ENCODE data around the gene ADGRB3.
A peak's percentile ranks its signal among the peaks of the same experiment; 100 is the strongest.

Gene ADGRB3

DNA sequence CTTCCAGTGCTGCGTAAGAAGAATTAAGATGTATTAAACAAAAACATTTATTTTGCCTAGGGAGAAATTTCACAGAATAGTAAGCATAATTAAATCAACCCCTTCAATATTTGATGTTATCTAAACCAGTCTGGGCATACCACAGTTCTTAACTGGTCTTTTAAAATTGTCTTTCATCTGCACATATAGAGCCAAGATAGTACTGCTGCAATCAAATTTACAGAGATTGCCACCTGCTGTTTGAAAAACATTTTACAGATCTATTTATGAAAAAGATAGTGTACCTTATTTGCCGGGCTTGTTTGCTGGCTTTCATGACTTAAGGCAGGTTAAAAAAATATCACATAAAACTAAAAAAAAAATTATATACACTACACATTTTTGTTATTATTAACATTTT, 323.2 kb downstream of the ADGRB3 start:
- Histone ChIP-seq H3K4me2 (ENCODE audit: low read length) (no peak overlapping the region), H3K79me2 (no peaks in the 10 kb centered on the region), H3K27ac (no peak overlapping the region), H3K9ac (no peak overlapping the region), H3K9me3 (ENCODE audit: control insufficient read depth, low read length) (no peaks in the 10 kb centered on the region), H3K36me3 (ENCODE audit: control insufficient read depth, insufficient read depth, low read length) (no peaks in the 10 kb centered on the region), H3K4me3 (ENCODE audit: low read depth, low read length) (no peak overlapping the region), H3K27me3 (ENCODE audit: control insufficient read depth, insufficient read depth, low read length) (no peaks in the 10 kb centered on the region), H2AFZ (no peak overlapping the region), H3K4me1 (no peaks in the 10 kb centered on the region)
- TF ChIP-seq, protein P1, sequence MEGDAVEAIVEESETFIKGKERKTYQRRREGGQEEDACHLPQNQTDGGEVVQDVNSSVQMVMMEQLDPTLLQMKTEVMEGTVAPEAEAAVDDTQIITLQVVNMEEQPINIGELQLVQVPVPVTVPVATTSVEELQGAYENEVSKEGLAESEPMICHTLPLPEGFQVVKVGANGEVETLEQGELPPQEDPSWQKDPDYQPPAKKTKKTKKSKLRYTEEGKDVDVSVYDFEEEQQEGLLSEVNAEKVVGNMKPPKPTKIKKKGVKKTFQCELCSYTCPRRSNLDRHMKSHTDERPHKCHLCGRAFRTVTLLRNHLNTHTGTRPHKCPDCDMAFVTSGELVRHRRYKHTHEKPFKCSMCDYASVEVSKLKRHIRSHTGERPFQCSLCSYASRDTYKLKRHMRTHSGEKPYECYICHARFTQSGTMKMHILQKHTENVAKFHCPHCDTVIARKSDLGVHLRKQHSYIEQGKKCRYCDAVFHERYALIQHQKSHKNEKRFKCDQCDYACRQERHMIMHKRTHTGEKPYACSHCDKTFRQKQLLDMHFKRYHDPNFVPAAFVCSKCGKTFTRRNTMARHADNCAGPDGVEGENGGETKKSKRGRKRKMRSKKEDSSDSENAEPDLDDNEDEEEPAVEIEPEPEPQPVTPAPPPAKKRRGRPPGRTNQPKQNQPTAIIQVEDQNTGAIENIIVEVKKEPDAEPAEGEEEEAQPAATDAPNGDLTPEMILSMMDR (IDR thresholded peaks at IDR 0.05), result no peak

DNA sequence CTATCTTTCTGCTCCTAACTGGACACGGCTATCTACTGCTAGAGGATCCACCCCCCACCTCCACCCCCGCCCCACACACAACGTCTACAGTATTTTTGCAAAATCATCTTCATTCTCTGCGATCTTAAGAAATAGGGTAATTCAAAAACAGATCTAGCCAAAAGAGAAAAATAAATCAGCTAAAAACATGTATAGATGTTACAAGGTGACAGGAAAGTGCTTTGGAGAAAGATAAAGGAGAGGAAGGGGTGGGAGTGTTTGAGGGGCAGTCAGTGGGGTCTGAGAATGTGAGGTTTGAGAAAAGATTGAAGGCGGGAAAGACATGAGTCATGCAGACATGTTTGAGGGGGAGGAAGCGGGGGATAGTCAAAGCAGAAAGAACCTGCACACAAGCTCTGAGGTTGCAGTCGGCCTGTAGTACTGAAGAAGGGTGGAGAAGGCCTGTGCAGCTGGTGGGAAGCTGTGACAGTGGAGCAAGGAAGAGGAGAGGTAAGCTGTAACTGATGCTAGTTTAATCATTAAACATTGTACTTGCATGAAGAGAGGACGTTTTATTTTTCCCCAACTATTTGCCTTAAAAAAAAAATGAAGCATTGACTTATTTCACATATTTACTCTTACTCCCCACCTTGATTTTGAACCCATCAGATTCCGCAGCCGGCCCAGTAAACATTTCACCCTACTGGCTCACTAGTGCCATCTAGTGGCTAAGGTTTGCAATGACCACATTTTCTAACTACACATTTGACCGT, 332.6 kb downstream of the ADGRB3 start:
- no peak overlapping the region for H2AFZ ChIP-seq
- no peaks in the 10 kb centered on the region for H3K36me3 ChIP-seq (ENCODE audit: control insufficient read depth, insufficient read depth, low read length)
- H3K4me2 ChIP-seq (ENCODE audit: low read length), result no peak overlapping the region
- no peak overlapping the region for H3K4me3 ChIP-seq (ENCODE audit: low read depth, low read length)
- TF ChIP-seq, protein P1 (IDR thresholded peaks at IDR 0.05), result peak; percentile 59
- no peak overlapping the region for H3K27ac ChIP-seq
- no peaks in the 10 kb centered on the region for H3K79me2 ChIP-seq
- no peaks in the 10 kb centered on the region for H3K27me3 ChIP-seq (ENCODE audit: control insufficient read depth, insufficient read depth, low read length)
- no peaks in the 10 kb centered on the region for H3K4me1 ChIP-seq
- H3K9me3 ChIP-seq (ENCODE audit: control insufficient read depth, low read length), result no peaks in the 10 kb centered on the region
- H3K9ac ChIP-seq, result no peak overlapping the region

DNA sequence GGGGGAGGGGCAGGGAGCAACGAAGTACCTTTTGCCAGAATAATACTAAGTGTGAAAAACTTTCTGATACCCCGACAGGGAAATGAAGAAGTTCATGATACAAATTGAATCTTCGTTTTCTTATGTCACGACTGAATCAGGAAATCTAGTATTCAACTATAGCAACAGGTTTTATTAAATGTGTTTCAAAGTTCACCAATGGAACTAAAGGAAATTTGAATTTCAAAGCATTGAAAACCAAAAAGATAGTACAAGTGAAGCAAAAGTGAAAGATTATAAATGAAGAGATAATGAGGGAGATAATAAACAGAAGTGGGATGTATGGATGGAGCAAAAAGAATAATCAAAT, 333.2 kb downstream of the ADGRB3 start:
- no peak overlapping the region for H3K9ac ChIP-seq
- TF ChIP-seq, protein P1 (IDR thresholded peaks at IDR 0.05), result no peak
- H3K27ac ChIP-seq, result no peak overlapping the region
- no peaks in the 10 kb centered on the region for H3K4me1 ChIP-seq
- H3K36me3 ChIP-seq (ENCODE audit: control insufficient read depth, insufficient read depth, low read length), result no peaks in the 10 kb centered on the region
- H2AFZ ChIP-seq, result no peak overlapping the region
- no peak overlapping the region for H3K4me3 ChIP-seq (ENCODE audit: low read depth, low read length)
- H3K9me3 ChIP-seq (ENCODE audit: control insufficient read depth, low read length), result no peaks in the 10 kb centered on the region
- H3K79me2 ChIP-seq, result no peaks in the 10 kb centered on the region
- no peak overlapping the region for H3K4me2 ChIP-seq (ENCODE audit: low read length)
- no peaks in the 10 kb centered on the region for H3K27me3 ChIP-seq (ENCODE audit: control insufficient read depth, insufficient read depth, low read length)

DNA sequence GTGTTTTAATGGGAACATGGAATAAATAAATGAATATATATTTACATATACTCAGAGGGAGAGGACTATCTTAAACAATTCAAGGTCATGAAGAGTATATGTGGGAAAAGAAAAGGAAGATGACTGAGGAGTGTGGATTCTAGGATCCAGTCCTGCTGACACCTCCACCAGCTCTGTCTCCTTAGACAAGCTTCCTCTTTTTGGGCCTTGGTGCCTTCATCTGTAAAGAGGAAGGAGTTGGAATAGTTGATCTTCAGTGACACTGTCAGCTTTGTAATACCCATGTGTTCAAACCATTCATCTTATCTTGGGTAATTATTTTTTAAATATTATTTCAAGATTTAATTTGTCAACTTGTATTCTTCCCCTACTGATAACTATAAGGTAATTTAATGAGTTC, 338.0 kb downstream of the ADGRB3 start:
- H3K4me2 ChIP-seq (ENCODE audit: low read length), result no peak overlapping the region
- H3K9ac ChIP-seq, result no peak overlapping the region
- TF ChIP-seq, protein P1 (IDR thresholded peaks at IDR 0.05), result no peak
- H2AFZ ChIP-seq, result no peak overlapping the region
- H3K79me2 ChIP-seq, result no peaks in the 10 kb centered on the region
- H3K36me3 ChIP-seq (ENCODE audit: control insufficient read depth, insufficient read depth, low read length), result no peaks in the 10 kb centered on the region
- no peaks in the 10 kb centered on the region for H3K4me1 ChIP-seq
- no peak overlapping the region for H3K4me3 ChIP-seq (ENCODE audit: low read depth, low read length)
- no peaks in the 10 kb centered on the region for H3K9me3 ChIP-seq (ENCODE audit: control insufficient read depth, low read length)
- H3K27me3 ChIP-seq (ENCODE audit: control insufficient read depth, insufficient read depth, low read length), result no peaks in the 10 kb centered on the region
- no peak overlapping the region for H3K27ac ChIP-seq

DNA sequence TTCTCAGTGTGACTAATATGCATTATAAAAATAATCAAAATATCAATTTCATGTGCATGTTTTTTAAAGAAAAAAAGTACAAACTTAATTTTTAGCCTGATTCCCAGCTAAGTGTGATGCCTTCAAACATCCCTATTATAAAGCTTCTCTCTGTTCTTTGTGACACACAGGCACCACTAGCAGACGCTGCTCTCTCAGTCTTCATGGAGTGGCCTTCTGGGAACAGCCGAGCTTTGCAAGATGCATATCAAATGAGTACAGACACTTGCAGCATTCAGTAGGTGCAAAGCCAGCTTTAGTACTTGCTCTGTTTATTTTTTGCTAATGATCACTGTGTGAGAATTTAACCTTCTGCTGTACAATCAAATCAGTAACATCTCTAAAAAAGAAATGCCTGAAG, 340.0 kb downstream of the ADGRB3 start:
- Histone ChIP-seq H3K79me2 (no peaks in the 10 kb centered on the region), H3K27ac (no peak overlapping the region), H3K9me3 (ENCODE audit: control insufficient read depth, low read length) (no peaks in the 10 kb centered on the region), H3K27me3 (ENCODE audit: control insufficient read depth, insufficient read depth, low read length) (no peaks in the 10 kb centered on the region), H3K4me1 (no peaks in the 10 kb centered on the region), H3K4me3 (ENCODE audit: low read depth, low read length) (no peak overlapping the region), H3K9ac (no peak overlapping the region), H2AFZ (no peak overlapping the region), H3K4me2 (ENCODE audit: low read length) (no peak overlapping the region), H3K36me3 (ENCODE audit: control insufficient read depth, insufficient read depth, low read length) (no peaks in the 10 kb centered on the region)
- TF ChIP-seq, protein P1 (IDR thresholded peaks at IDR 0.05), result no peak
